Measurements from ENCODE around the gene PI4KA.
"Not testable (repeated sequence)": the region's sequence is repeated elsewhere in the genome, so short reads cannot be mapped to it uniquely, and the experiment has no call there.

The PI4KA gene

DNA sequence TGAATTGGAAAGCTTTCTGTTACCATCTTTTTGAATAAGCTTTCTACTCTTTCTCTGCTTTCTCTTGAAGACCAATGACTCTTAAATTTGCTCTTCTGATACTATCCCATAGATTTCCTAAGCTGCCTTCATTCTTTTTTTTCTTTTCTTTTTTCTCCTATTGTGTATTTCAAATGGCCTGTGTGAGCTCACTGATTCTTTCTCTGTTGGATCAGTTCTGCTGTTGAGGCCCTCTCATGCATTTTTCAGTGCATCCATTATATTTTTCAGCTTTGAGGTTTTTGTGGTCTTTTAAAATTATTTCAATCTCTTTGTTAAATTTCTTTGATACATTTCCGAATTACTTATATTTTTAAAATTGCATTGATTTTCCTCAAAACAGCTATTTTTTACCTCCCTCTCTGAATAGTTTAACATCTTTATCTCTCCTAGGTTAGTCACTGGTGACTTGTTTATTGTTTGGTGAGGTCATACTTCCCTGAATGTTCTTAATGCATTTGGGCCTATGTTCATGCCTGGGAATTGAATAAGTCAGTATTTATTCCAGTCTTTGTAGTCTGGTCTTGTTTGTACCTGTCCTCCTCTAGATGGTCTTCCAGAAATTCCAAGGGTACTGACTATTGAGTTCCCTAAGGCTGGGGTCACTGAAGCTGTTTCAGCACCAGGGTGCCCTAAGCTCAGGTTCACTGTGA lies 195.3 kb downstream of the PI4KA start:
- no peak for DNase-seq (ENCODE audit: low read depth)

DNA sequence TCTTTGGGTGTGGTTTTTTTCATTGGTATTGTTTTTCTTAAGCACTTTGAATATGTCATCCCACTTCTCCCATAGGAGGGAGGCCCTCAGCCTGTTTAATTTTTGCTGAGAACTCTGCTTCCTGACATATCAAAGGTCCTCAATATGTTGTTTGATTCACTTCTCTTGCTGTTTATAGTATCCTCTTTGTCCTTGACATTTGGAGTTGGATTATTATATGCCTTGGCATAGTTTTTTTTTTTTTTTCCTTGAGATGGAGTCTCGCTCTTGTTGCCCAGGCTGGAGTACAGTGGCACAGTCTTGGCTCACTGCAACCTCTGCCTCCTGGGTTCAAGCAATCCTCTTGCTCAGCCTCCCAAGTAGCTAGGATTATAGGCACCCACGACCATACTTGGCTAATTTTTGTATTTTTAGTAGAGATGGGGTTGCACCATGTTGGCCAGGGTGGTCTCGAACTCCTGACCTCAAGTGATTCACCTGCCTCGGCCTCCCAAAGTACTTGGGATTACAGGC lies 196.0 kb downstream of the PI4KA start:
- DNase-seq (ENCODE audit: low read depth), result not testable (repeated sequence)

DNA sequence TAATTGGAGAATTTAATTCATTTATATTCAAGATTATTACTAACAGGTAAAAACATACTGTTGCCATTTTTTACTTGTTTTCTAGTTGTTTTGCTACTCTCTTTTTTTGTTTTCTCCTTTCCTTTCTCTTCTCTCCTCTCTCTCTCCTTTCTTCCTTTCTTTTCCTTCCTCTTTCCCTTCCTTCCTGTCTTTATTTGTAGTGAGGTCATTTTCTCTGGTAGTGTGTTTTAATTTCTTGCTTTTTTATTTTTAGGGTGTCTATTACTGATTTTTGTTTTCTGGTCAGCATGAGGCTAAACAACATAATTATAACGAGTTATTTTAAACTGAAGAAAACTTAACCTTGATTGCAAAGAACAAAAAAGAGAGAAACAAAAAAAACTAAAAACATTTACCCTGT lies 197.1 kb downstream of the PI4KA start:
- no peak for DNase-seq (ENCODE audit: low read depth)

DNA sequence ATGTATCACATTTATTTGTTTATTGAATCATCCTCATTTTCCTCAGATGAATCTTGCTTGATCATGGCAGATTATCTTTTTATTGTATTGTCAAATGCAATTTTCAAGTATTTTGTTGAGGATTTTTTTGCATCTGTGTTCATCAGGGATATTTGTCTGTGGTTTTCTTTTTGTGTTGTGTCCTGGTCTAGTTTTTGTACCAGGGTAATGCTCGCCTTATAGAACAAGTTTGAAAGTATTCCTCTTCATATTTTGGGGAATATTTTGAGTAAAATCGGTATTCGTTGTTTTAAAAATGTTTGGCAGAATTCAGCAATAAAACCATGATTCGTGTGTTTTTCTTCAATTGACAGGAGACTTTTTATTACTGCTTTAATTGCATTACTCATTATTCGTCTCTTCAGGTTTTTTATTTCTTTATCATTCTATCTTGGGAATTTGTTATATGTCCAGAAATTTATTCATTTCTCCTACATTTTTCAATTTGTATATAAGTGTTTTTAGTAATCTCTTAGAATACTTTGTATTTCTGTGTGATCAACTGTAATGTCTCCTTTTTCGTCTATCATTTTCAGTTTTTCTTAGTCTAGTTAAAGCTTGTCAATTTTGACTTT lies 198.1 kb downstream of the PI4KA start:
- DNase-seq (ENCODE audit: low read depth), result no peak

DNA sequence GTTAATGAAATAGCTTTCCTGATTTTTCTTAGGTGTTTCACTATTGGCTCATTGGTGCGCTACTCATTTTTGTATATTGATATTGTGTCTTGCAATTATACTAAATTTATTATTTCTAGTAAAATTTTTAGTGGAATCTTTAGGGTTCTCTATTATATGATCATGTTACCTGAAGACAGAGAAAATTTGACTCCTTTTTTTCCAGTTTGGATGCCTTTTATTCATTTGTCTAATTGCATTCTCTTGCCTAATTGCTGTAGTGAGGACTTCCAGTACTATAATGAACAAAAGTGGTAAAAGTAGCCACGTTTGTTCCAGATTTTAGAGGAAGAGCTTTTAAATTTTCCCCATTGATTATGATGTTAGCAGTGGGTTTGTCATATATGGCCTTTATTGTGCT lies 198.7 kb downstream of the PI4KA start:
- DNase-seq (ENCODE audit: low read depth), result no peak

DNA sequence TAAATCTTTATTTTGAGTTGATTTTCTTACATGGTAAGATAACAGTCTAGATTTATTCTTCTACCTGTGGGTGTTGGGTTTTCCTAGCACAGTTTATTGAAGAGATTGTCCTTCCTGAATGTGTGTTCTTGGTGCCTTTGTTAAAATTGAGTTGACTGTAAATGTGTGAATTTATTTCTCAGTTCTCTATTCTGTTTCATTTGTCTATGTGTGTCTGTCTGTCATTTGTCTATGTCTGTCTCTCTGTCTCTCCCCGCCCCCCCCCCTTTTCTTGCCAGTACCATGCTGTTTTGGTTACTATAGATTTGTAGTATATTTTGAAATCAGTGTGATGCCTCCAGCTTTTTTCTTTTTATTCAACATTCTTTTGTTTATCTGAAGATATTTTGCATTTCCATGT lies 199.4 kb downstream of the PI4KA start:
- DNase-seq (ENCODE audit: low read depth), result no peak

DNA sequence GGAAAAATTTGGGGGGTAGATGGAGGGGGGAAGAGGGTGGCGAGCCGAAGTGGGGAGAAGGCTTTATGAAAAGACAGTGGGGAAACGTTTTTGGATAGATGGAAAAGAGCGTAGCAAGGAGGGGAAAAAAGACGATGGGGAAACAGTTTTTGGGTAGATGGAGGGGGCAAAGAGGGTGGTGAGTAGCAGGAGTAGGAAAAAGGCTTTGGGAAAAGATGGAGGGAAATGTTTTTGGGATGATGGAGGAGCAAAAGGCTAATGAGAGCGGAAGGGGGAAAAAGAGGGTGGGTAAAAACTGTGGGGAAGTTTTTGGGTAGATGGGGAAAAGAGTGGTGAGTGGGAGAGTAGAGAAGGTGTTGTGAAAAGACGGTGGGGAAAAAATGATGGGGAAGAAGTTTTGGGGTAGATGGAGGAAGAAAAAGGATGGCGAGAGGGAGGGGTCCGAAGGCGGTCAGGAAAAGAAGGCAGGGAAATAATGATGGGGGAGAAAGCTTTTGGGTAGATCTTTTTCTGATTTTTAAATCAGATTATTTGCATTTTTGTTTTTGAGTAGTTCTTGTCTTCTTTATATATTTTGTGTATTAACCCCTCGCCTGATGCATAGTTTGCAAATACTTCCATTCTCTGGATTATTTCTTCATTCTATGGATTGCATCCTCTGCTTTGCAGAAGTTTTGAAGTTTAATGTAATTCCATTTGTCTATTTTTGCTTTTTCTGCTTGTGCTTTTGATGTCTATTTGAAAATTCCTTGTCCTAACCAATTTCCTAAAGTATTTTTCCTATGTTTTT lies 200.0 kb downstream of the PI4KA start:
- DNase-seq (ENCODE audit: low read depth), result no peak

DNA sequence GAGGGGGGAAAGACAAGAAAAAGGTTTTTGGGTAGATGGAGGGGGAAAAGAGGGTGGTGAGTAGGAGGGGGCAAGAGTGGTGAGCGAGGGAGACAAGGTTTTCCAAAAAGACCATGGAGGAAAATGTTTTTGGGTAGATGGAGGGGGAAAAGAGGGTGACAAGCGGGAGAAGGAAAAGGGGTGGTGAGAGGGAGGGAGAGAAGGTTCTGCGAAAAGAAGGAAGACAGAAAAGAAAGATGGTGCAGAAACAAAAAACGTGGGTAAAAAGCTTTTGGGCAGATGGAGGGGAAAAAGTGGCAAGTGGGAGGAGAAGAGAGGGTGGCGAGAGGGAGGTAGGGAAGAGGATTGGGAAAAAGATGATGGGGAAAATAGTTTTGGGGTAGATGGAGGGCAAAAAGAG lies 200.6 kb downstream of the PI4KA start:
- no peak for DNase-seq (ENCODE audit: low read depth)
